Measurements from ENCODE around the gene TSPAN9.
"Not testable (repeated sequence)": the region's sequence is repeated elsewhere in the genome, so short reads cannot be mapped to it uniquely, and the experiment has no call there.

TSPAN9 gene

GRCh38 chr12:3045494-3045893 is 31.7 kb upstream of the TSPAN9 start:
- DNase-seq, result no peak

GRCh38 chr12:3045989-3046388 is 31.2 kb upstream of the TSPAN9 start:
- no peak for DNase-seq

- DNase-seq, result no peak
Observed at GRCh38 chr12:3046441-3047200, 30.6 kb upstream of the TSPAN9 start.

GRCh38 chr12:3047961-3048360 is 29.2 kb upstream of the TSPAN9 start:
- no peak for DNase-seq

- no peak for DNase-seq
Observed at GRCh38 chr12:3048540-3048939, 28.6 kb upstream of the TSPAN9 start.

GRCh38 chr12:3049176-3049575 is 28.0 kb upstream of the TSPAN9 start:
- no peak for DNase-seq

GRCh38 chr12:3049611-3050249 is 27.4 kb upstream of the TSPAN9 start:
- DNase-seq, result no peak

- no peak for DNase-seq
Observed at GRCh38 chr12:3054374-3054773, 22.8 kb upstream of the TSPAN9 start.

GRCh38 chr12:3055026-3055703 is 22.0 kb upstream of the TSPAN9 start:
- no peak for DNase-seq

- no peak for DNase-seq
Observed at GRCh38 chr12:3055704-3056467, 21.3 kb upstream of the TSPAN9 start.

- DNase-seq, result no peak
Observed at GRCh38 chr12:3061059-3061458, 16.1 kb upstream of the TSPAN9 start.

GRCh38 chr12:3061501-3062215 is 15.5 kb upstream of the TSPAN9 start:
- no peak for DNase-seq

- DNase-seq, result no peak
Observed at GRCh38 chr12:3065300-3065699, 11.9 kb upstream of the TSPAN9 start.

- DNase-seq, result not testable (repeated sequence)
Observed at GRCh38 chr12:3065846-3066245, 11.3 kb upstream of the TSPAN9 start.

- DNase-seq, result no peak
Observed at GRCh38 chr12:3069714-3070113, 7.5 kb upstream of the TSPAN9 start.

- no peak for DNase-seq
Observed at GRCh38 chr12:3071107-3071506, 6.1 kb upstream of the TSPAN9 start.

- no peak for DNase-seq
Observed at GRCh38 chr12:3071710-3072109, 5.5 kb upstream of the TSPAN9 start.

- peak; percentile 91 for DNase-seq
Observed at GRCh38 chr12:3073438-3074250, 3.5 kb upstream of the TSPAN9 start.

GRCh38 chr12:3075315-3075714 is 1.9 kb upstream of the TSPAN9 start:
- no peak for DNase-seq

- peak; percentile 54 for DNase-seq
Observed at GRCh38 chr12:3077572-3078081, 448 bp downstream of the TSPAN9 start.

GRCh38 chr12:3078086-3078820 is 1.1 kb downstream of the TSPAN9 start:
- no peak for DNase-seq

Data from retina (tissue), 1 donor.